Large intestine (tissue), 12 donors: Measurements from ENCODE around the gene CLASP2. TPM values are rescaled to one million over a fixed set of nuclear protein-coding genes. Genes with fewer than 3 reads are reported as not detected.
"Not testable (repeated sequence)": the region's sequence is repeated elsewhere in the genome, so short reads cannot be mapped to it uniquely, and the experiment has no call there.

ENCODE experiments used
- DNase-seq, 2 donors: peaks; one replicate each; pipeline versions ENCODE4 v3.0.0 to v3.0.0-alpha.2; 2013
- H3K27ac ChIP-seq: one replicate; pipeline ENCODE4 v1.5.1; 2013; ENCODE audit warnings: low read length
- H3K27me3 ChIP-seq: 2 replicates; pipeline ENCODE4 v1.6.1; 2013; ENCODE audit warnings: low read length; ENCODE audit not compliant: control insufficient read depth, insufficient read depth
- H3K36me3 ChIP-seq: 2 replicates; pipeline ENCODE4 v1.6.1; 2013; ENCODE audit warnings: low read length; ENCODE audit not compliant: control insufficient read depth, insufficient read depth
- H3K4me1 ChIP-seq: one replicate; pipeline ENCODE4 v1.6.1; 2013; ENCODE audit warnings: low read length; ENCODE audit not compliant: control insufficient read depth, insufficient read depth
- H3K4me3 ChIP-seq: one replicate; pipeline ENCODE4 v1.5.1; 2013; ENCODE audit warnings: low read length
- H3K9me3 ChIP-seq: one replicate; pipeline ENCODE4 v1.6.1; 2013; ENCODE audit warnings: mild to moderate bottlenecking, low read depth, low read length, moderate library complexity; ENCODE audit not compliant: control insufficient read depth
- WGBS: methylation state at CpG from one replicate; pipeline ENCODE4 v1.1.5; 2013; ENCODE audit warnings: low lambda C conversion rate; ENCODE audit not compliant: insufficient coverage; 5-methylcytosine and 5-hydroxymethylcytosine counted together
- long read RNA-seq, 11 donors: transcript quantifications; one replicate each; lab custom pipeline, GENCODE V29; 2026
- polyA plus RNA-seq: library from polyadenylated mRNA; unstranded; fragments of 120-200 nt; gene quantifications from one replicate; pipeline ENCODE4 v1.2.1, GENCODE V29; 2013

CLASP2 gene
- polyA plus RNA-seq, result 56.2 TPM
- long read RNA-seq, donor 1, partial matches to known transcripts, result 5 of 7 reads
- long read RNA-seq, donor 1, other reads (novel, unspliced or antisense), result 0 of 7 reads
- long read RNA-seq, donor 2, partial matches to known transcripts, result 5 of 5 reads
- long read RNA-seq, donor 2, other reads (novel, unspliced or antisense), result 0 of 5 reads
- long read RNA-seq, donor 3, result 0 reads
- long read RNA-seq, donor 4, result 0 reads
- long read RNA-seq, donor 5, partial matches to known transcripts, result 0 of 2 reads
- long read RNA-seq, donor 5, other reads (novel, unspliced or antisense), result 0 of 2 reads
- long read RNA-seq, donor 6, full-length matches to known transcripts, result 2 of 2 reads
- long read RNA-seq, donor 6, partial matches to known transcripts, result 0 of 2 reads
- long read RNA-seq, donor 6, other reads (novel, unspliced or antisense), result 0 of 2 reads
- long read RNA-seq, donor 7, partial matches to known transcripts, result 0 of 3 reads
- long read RNA-seq, donor 7, other reads (novel, unspliced or antisense), result 0 of 3 reads
- long read RNA-seq, donor 8, partial matches to known transcripts, result 0 of 1 reads
- long read RNA-seq, donor 8, other reads (novel, unspliced or antisense), result 0 of 1 reads
- long read RNA-seq, donor 9, full-length matches to known transcripts, result 2 of 10 reads
- long read RNA-seq, donor 9, partial matches to known transcripts, result 8 of 10 reads
- long read RNA-seq, donor 9, other reads (novel, unspliced or antisense), result 0 of 10 reads
- long read RNA-seq, donor 10, partial matches to known transcripts, result 0 of 1 reads
- long read RNA-seq, donor 10, other reads (novel, unspliced or antisense), result 0 of 1 reads
- long read RNA-seq, donor 11, result 0 reads

DNA sequence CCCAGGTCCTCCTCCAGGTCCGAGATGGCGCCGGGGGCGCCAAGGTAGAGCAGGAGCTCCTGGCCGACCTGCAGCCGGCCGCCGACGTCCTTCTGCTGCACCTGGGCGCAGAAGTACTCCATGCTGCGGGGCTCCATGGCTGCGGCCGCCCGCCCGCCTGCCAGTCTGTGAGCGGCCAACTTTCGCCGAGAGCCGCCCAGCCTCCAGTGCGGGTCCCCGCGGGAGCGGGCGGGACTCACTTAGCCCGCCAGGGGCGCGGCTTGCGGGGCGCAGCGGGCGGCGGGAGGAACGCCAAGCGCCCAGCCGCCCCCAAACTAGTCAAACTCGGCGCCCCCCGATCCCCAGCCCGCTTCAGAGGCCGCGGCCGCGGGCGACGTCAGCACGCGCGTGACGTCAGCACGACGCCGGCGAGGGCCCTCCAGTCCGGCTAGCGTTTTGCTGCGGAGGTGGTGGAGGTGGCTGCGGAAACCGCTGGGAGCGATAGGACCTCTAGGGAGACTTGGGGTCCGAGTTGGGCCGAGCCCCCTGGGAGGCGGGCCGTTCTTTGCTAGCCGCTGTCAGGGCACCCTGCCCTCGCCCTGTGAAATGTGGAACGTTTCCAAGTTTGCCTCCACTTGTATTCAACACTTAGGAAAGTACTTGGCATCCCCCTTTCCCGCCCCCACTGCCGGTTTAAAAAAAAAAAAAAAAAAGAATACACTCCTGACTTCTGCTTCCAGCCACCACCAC is at the start of gene CLASP2:
TSS of gene CLASP2 (minus strand) at position 389 of the 729 bp plus-strand sequence. CDS start at position 137, 252 bp downstream.
- DNase-seq, result peak; percentile 89 to 94
- WGBS, result no CpG with 5 or more reads among the region's 68 CpGs
- no peaks in the 10 kb centered on the region for H3K9me3 ChIP-seq

DNA sequence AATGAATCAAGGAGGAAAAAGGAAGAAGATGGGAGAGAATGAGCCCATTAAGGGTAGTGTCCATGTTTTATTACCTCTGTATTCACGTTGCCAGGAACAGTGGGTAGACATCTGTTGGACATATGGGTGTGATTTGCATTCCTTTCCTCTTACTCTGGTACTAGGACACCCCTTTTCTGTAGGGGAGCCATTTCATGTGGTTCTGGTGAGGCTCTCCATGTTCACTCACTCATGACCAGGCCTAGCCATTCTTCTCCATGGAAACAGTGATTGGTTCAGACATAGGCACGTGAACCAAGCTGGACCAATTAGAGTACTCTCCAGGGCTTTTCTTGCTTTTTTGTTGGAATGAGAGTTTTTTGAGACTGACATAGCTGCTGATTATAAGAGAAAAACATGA is 40.8 kb upstream of the CLASP2 start:
- no CpG with 5 or more reads among the region's 2 CpGs for WGBS

More for the DNA sequence above, at the start of gene CLASP2:
- H3K27ac ChIP-seq, result peak within 1 kb of the TSS; percentile 98
- H3K4me3 ChIP-seq, result peak within 1 kb of the TSS; percentile 95
- H3K36me3 ChIP-seq, result no peaks in the 10 kb centered on the region
- H3K4me1 ChIP-seq, result peaks cover 8% of the 10 kb centered on the region
- H3K27me3 ChIP-seq, result no peaks in the 10 kb centered on the region

DNA sequence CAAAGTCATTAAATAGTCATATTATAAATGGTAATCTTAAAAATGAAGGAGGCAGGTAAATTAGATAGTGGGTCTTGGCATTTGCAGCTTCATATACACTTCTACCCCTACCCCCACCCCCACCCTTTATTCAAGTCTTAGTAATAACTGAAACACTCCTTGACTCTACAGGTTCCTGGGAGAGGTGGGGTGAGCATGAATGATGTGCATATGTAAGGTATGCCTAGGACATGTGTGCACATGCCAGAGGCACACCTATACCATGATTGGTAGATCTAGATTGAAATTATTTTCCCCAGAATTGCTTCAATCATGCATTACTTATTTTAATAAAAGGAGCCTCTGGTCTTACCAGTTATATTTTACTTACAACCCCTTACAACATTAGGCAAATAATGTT is 40.2 kb upstream of the CLASP2 start:
- DNase-seq, result no peak
- Histone ChIP-seq H3K4me1 (no peaks in the 10 kb centered on the region), H3K27ac (no peak overlapping the region), H3K9me3 (no peaks in the 10 kb centered on the region), H3K36me3 (no peaks in the 10 kb centered on the region), H3K27me3 (no peaks in the 10 kb centered on the region), H3K4me3 (no peak overlapping the region)

More for the DNA sequence above, 40.8 kb upstream of the CLASP2 start:
- no peak overlapping the region for H3K27ac ChIP-seq
- no peak overlapping the region for H3K4me3 ChIP-seq
- DNase-seq, result no peak
- H3K36me3 ChIP-seq, result no peaks in the 10 kb centered on the region
- H3K27me3 ChIP-seq, result no peaks in the 10 kb centered on the region
- no peaks in the 10 kb centered on the region for H3K9me3 ChIP-seq
- H3K4me1 ChIP-seq, result no peaks in the 10 kb centered on the region

DNA sequence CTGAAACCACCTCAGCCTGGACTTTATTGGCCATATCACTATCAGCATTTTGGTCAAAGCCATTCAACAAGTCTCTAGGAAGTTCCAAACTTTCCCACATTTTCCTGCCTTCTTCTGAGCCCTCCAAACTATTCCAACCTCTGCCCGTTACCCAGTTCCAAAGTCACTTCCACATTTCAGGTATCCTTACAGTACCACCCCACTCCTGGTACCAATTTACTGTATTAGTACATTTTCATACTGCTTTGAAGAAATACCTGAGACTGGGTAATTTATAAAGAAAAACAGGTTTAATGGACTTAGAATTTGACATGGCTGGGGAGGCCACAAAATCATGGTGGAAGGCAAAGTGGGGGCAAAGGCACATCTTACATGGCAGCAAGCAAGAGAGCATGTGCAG is 36.3 kb upstream of the CLASP2 start:
- WGBS, result no CpG with 5 or more reads among the region's 1 CpG
- not testable (repeated sequence) for H3K9me3 ChIP-seq

DNA sequence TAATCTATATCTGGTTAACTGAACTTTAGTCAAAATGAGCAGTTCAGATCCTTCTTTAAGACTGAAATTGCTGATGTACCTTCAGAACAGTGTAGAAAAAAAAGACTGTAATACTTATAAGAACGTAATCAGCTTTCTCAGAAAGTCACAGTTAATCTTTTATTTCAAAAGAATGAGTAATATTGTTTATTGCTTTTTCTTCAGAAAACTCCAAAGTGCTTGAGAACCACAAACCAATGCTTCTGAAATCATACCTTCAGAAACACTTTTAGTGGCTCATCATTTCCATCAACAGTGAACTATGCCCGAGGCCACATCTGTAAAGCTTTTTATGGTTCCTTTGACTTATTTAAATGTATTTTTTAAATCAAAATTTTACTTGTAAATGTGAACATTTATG is 33.3 kb upstream of the CLASP2 start:
- Histone ChIP-seq H3K27me3 (no peaks in the 10 kb centered on the region), H3K9me3 (no peaks in the 10 kb centered on the region), H3K4me1 (no peaks in the 10 kb centered on the region), H3K36me3 (no peaks in the 10 kb centered on the region), H3K4me3 (no peak overlapping the region), H3K27ac (no peak overlapping the region)
- no peak for DNase-seq
- WGBS, result 48% methylated on average over 2 of the region's 2 CpGs

More for the DNA sequence above, 36.3 kb upstream of the CLASP2 start:
- H3K27me3 ChIP-seq, H3K27ac ChIP-seq, DNase-seq, H3K36me3 ChIP-seq, H3K4me1 ChIP-seq, H3K4me3 ChIP-seq: not testable (repeated sequence)

DNA sequence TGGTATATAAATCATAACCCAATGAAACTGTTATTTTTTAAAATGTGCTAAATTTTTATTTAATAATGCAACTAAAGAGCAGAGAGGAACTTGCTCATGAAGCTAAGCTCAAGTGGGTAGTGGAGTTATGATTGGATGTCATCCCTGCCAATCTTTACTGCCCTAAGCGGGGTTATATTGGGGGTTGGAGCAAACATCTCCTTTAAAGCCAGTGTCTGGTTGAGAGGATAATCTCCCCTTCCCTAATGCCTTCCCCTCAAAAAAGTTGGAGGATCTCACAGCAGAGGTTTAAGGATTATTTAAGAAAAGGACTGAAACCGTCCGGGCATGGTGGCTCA is 32.1 kb upstream of the CLASP2 start:
- H3K27ac ChIP-seq, result no peak overlapping the region
- H3K9me3 ChIP-seq, result no peaks in the 10 kb centered on the region
- WGBS, result no CpG with 5 or more reads among the region's 3 CpGs
- H3K4me1 ChIP-seq, result no peaks in the 10 kb centered on the region
- no peak overlapping the region for H3K4me3 ChIP-seq
- no peak for DNase-seq
- no peaks in the 10 kb centered on the region for H3K36me3 ChIP-seq
- no peaks in the 10 kb centered on the region for H3K27me3 ChIP-seq

DNA sequence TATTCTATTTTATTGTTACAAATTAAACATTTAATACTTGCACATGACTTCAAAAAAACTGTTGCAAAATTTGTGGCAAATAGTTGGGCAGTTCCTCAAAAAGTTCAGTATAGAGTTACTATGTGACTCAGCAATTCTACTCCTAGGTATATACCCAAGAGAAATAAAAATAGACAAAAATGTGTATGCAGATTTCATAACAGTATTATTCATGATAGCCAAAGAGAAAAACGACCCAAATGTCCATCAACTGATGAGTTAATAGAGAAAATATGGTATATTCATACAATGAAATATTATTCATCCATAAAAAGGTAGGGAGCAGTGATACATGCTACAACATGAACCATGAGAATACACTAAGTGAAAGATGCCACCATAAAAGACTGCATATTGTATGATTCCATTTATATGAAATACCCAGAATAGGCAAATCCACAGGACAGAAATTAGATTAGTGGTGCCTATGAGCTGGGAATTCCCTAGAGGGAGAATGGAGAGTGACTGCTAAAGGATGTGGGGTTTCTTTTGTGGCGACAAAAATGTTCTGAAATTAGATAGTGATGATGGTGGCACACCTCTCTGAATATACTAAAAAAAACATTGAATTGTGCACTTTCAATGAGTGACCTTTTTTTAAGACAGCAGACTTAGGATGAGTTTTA is 31.6 kb upstream of the CLASP2 start:
- WGBS, result no CpG with 5 or more reads among the region's 2 CpGs
- Histone ChIP-seq H3K27me3 (no peaks in the 10 kb centered on the region), H3K9me3 (no peaks in the 10 kb centered on the region), H3K27ac (no peak overlapping the region), H3K4me1 (no peaks in the 10 kb centered on the region), H3K36me3 (no peaks in the 10 kb centered on the region), H3K4me3 (no peak overlapping the region)
- DNase-seq, result no peak

DNA sequence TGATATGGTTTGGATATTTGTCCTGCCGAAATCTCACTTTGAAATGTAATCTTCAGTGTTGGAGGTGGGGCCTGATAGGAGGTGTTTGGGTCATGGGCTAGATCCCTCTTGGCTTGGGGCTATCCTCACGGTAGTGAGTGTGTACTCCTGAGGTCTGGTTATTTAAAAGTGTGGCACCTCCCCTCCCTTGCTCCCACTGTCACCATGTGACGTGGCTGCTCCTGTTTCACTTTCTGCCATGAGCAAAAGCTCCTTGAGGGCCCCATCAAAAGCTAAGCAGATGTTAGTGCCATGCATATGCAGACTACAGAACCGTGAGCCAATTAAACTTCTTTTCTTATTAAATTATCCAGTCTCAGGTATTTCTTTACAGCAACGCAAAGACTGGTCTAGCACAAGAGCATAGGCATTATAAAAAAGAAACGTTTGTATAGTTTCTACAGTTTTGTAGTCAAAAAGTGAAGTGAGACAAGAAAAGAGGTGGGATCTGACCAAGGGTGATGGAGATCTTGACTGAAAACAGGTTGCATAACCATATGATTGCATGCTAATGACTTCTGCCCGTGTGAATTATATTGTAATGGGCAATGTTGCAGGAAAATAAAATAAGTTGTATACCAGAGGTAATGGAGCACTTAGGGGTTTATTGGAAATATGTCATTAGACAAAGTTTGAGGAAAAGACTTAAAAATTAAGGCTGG is 28.5 kb upstream of the CLASP2 start:
- no peaks in the 10 kb centered on the region for H3K9me3 ChIP-seq
- no peak for DNase-seq
- no CpG with 5 or more reads among the region's 7 CpGs for WGBS

DNA sequence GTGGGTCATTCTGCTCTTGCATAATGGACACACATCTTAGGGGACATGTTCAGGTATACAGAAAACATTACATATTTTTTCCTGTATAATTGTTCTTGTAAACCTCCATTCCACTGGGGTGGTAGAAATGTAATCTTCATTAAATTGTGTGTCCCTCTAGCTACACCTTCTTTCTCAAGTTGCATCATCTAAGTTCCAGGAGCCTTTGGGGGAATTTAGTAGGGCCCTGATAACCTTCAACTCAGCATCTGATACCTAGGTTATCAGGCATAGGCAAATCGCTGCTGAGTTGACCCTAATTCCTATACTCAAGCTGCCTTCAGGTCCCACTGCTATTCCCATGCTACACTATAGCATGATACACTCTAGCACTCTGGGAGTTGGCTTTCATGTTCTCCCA is 19.1 kb upstream of the CLASP2 start:
- DNase-seq, result no peak
- no CpG with 5 or more reads among the region's 1 CpG for whole genome bisulfite sequencing
- Histone ChIP-seq H3K27ac (no peak overlapping the region), H3K36me3 (no peaks in the 10 kb centered on the region), H3K4me1 (no peaks in the 10 kb centered on the region), H3K4me3 (no peak overlapping the region), H3K27me3 (no peaks in the 10 kb centered on the region), H3K9me3 (no peaks in the 10 kb centered on the region)

More for the DNA sequence above, 28.5 kb upstream of the CLASP2 start:
- no peak overlapping the region for H3K27ac ChIP-seq
- no peaks in the 10 kb centered on the region for H3K4me1 ChIP-seq
- H3K36me3 ChIP-seq, result no peaks in the 10 kb centered on the region
- no peak overlapping the region for H3K4me3 ChIP-seq
- H3K27me3 ChIP-seq, result no peaks in the 10 kb centered on the region
